Stomach smooth muscle (tissue), 2 donors: ENCODE measurements around the gene MAMSTR.
A peak's percentile ranks its signal among the peaks of the same experiment; 100 is the strongest.

Experiments
- H3K27ac ChIP-seq: one replicate; pipeline ENCODE4 v1.7.0; 2013; ENCODE audit warnings: mild to moderate bottlenecking, low read length, inconsistent platforms
- H3K27me3 ChIP-seq, 2 donors: one replicate each; pipeline ENCODE4 v1.7.0; 2013; ENCODE audit warnings: low read length in 2 of 2; ENCODE audit not compliant: insufficient read depth in 2 of 2, control insufficient read depth in 1 of 2
- H3K36me3 ChIP-seq, 2 donors: one replicate each; pipeline ENCODE4 v1.7.0; 2013; ENCODE audit warnings: low read length in 2 of 2; ENCODE audit not compliant: control insufficient read depth in 2 of 2, insufficient read depth in 2 of 2
- H3K4me1 ChIP-seq: one replicate; pipeline ENCODE4 v1.7.0; 2013; ENCODE audit warnings: low read length; ENCODE audit not compliant: control insufficient read depth, insufficient read depth
- H3K4me3 ChIP-seq, 2 donors: one replicate each; pipeline ENCODE4 v1.7.0; 2013; ENCODE audit warnings: low read length in 2 of 2
- H3K9ac ChIP-seq, 2 donors: one replicate each; pipeline ENCODE4 v1.7.0; 2013; ENCODE audit warnings: low read length in 2 of 2, mild to moderate bottlenecking in 1 of 2
- H3K9me3 ChIP-seq, 2 donors: one replicate each; pipeline ENCODE4 v1.7.0; 2013; ENCODE audit warnings: low read length in 2 of 2; ENCODE audit not compliant: control insufficient read depth in 2 of 2
- donor health status: healthy.
- donor health status: Pancreatic carcinoma.

The MAMSTR gene

GRCh38 chr19:48755084-48755641, 35.6 kb upstream of the MAMSTR start, which contains the start of gene FGF21:
Gene FGF21, plus strand, starts transcription at chr19:48755524. Its CDS starts 713 bp downstream, at chr19:48756237.
- no peak within 1 kb of the TSS for H3K4me3 ChIP-seq
- peaks cover 22 to 29% of the 10 kb centered on the region in 2 donors for H3K27me3 ChIP-seq
- H3K9ac ChIP-seq = no peak within 1 kb of the TSS
- H3K27ac ChIP-seq = no peak within 1 kb of the TSS
- no peaks in the 10 kb centered on the region for H3K36me3 ChIP-seq
- no peaks in the 10 kb centered on the region for H3K9me3 ChIP-seq
- peaks cover 7% of the 10 kb centered on the region for H3K4me1 ChIP-seq

- Histone ChIP-seq H3K27me3 (peaks cover 31 to 36% of the 10 kb centered on the region in 2 donors), H3K36me3 (no peaks in the 10 kb centered on the region), H3K9ac (peak within 1 kb of the TSS in 1 of 2 donors; percentile 13), H3K4me3 (peak within 1 kb of the TSS; percentile 53 to 64), H3K9me3 (no peaks in the 10 kb centered on the region), H3K27ac (no peak within 1 kb of the TSS), H3K4me1 (peaks cover 7% of the 10 kb centered on the region)
Measured at GRCh38 chr19:48752496-48753365, 33.2 kb upstream of the MAMSTR start, which contains the start of gene FUT1. Gene FUT1, minus strand, starts transcription at chr19:48752641. Its CDS starts 1,360 bp downstream, at chr19:48751281.

- H3K9ac ChIP-seq = peak overlapping the region in 1 of 2 donors; percentile 13
- H3K27ac ChIP-seq = no peak overlapping the region
Measured at GRCh38 chr19:48751845-48752495, 32.4 kb upstream of the MAMSTR start.

GRCh38 chr19:48750771-48751504, 31.4 kb upstream of the MAMSTR start:
- Histone ChIP-seq H3K9ac (no peak overlapping the region), H3K4me3 (no peak overlapping the region), H3K9me3 (no peaks in the 10 kb centered on the region), H3K27ac (no peak overlapping the region), H3K4me1 (peaks cover 7% of the 10 kb centered on the region), H3K36me3 (no peaks in the 10 kb centered on the region), H3K27me3 (peaks cover 43 to 46% of the 10 kb centered on the region in 2 donors)

More at GRCh38 chr19:48751845-48752495, 32.4 kb upstream of the MAMSTR start:
- Histone ChIP-seq H3K9me3 (no peaks in the 10 kb centered on the region), H3K4me3 (peak overlapping the region; percentile 53 to 64), H3K27me3 (peaks cover 33 to 36% of the 10 kb centered on the region in 2 donors), H3K4me1 (peaks cover 7% of the 10 kb centered on the region), H3K36me3 (no peaks in the 10 kb centered on the region)

- Histone ChIP-seq H3K27me3 (peaks cover 46 to 52% of the 10 kb centered on the region in 2 donors), H3K4me3 (no peak overlapping the region), H3K9ac (no peak overlapping the region), H3K4me1 (peaks cover 7% of the 10 kb centered on the region), H3K27ac (no peak overlapping the region), H3K36me3 (no peaks in the 10 kb centered on the region), H3K9me3 (no peaks in the 10 kb centered on the region)
Measured at GRCh38 chr19:48750351-48750750, 30.8 kb upstream of the MAMSTR start.

- H3K4me3 ChIP-seq = no peak overlapping the region
- H3K9me3 ChIP-seq = no peaks in the 10 kb centered on the region
- no peaks in the 10 kb centered on the region for H3K36me3 ChIP-seq
- peaks cover 45 to 53% of the 10 kb centered on the region in 2 donors for H3K27me3 ChIP-seq
- H3K4me1 ChIP-seq = peaks cover 7% of the 10 kb centered on the region
- no peak overlapping the region for H3K9ac ChIP-seq
- H3K27ac ChIP-seq = no peak overlapping the region
Measured at GRCh38 chr19:48749571-48750198, 30.2 kb upstream of the MAMSTR start.

- Histone ChIP-seq H3K4me3 (peak within 1 kb of the TSS; percentile 19 to 59), H3K9me3 (no peaks in the 10 kb centered on the region), H3K27me3 (peaks cover 38 to 39% of the 10 kb centered on the region in 2 donors), H3K4me1 (no peaks in the 10 kb centered on the region), H3K27ac (no peak within 1 kb of the TSS), H3K36me3 (no peaks in the 10 kb centered on the region), H3K9ac (no peak within 1 kb of the TSS)
Measured at GRCh38 chr19:48746738-48747575, 27.4 kb upstream of the MAMSTR start, which contains the start of gene IZUMO1. Gene IZUMO1, minus strand, starts transcription at chr19:48746909. Its CDS starts 1,050 bp downstream, at chr19:48745859.

- H3K4me1 ChIP-seq = no peaks in the 10 kb centered on the region
- peaks cover 33 to 34% of the 10 kb centered on the region in 2 donors for H3K27me3 ChIP-seq
- no peak overlapping the region for H3K9ac ChIP-seq
- H3K27ac ChIP-seq = no peak overlapping the region
- H3K4me3 ChIP-seq = no peak overlapping the region
- no peaks in the 10 kb centered on the region for H3K9me3 ChIP-seq
- no peaks in the 10 kb centered on the region for H3K36me3 ChIP-seq
Measured at GRCh38 chr19:48746110-48746509, 26.6 kb upstream of the MAMSTR start.

GRCh38 chr19:48745208-48745995, 25.9 kb upstream of the MAMSTR start:
- H3K4me3 ChIP-seq = no peak overlapping the region
- no peaks in the 10 kb centered on the region for H3K9me3 ChIP-seq
- peaks cover 26 to 28% of the 10 kb centered on the region in 2 donors for H3K27me3 ChIP-seq
- H3K27ac ChIP-seq = no peak overlapping the region
- peaks cover 2% of the 10 kb centered on the region for H3K4me1 ChIP-seq
- H3K9ac ChIP-seq = no peak overlapping the region
- no peaks in the 10 kb centered on the region for H3K36me3 ChIP-seq
